ENCODE data around the gene PROS1.

Gene PROS1

DNA sequence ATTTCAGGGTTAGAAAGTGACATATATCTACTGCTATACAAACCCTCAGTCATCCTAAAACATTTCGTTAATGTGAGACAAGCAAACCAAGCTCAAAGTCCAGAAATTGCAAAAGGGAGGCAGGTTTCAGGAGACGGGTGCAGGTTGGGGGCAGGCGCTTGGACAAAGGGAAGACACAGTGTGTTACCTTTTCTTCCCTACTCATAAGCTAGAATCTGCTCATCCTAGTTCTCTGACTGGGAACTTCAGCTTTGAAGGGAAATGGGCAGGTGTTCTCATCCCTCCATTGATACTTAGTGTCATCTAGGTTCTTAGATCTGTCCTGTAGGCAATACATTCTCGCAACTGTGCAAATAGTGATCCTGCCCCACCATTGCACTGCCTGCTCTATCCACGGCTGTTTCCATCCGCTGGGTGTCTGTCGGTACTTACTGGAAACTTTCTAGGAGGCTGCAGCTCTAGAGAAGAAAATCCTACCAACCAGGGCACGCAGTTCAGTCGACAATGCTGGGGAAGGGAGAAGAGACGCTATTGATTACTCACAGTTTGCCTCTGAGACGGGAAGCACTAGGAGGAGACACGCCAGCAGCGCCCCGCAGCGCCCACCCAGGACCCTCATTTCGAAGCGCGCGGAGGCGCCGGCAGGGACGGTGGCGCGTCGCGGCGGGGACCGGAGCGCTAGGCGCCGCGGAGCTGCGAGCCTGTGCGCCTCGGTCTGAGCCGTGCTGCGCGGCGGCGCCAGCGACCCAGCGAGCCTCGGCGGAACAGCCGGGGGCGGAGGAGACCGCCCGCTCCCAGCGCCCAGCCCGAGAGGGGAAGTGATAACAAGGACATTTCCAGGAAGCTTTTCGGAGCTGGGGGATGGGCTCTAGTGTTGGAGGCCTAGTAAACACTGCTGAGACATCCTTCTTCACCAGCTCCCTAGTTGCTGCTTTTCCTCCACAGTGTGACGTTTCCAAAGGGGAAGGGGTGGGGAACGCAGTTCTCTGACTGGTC is at the start of gene PROS1:
Gene PROS1 (minus strand): TSS at position 766 of the 996 bp plus-strand sequence. CDS start 147 bp downstream, at position 619.
- DNase-seq: peak; percentile 55 to 61

DNA sequence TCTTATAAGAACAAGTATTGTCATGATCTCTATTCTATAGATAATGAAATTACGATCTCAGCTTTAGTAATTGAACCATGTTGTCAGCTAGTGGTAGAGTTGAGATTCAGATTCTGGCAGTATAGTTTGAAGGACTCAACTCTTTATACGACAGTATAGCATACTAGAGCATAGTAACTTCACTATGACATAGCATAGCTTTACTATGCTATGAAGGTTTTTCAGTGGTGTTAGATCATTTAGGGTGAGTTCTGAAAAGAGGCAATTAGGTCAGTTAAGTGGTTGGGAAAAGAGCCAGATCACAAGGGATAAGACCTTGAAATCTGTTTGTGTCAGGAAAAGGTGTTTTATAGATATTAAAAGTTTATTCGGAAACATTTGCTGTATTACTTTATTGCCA is 46.6 kb upstream of the PROS1 start:
- no peak for DNase-seq

DNA sequence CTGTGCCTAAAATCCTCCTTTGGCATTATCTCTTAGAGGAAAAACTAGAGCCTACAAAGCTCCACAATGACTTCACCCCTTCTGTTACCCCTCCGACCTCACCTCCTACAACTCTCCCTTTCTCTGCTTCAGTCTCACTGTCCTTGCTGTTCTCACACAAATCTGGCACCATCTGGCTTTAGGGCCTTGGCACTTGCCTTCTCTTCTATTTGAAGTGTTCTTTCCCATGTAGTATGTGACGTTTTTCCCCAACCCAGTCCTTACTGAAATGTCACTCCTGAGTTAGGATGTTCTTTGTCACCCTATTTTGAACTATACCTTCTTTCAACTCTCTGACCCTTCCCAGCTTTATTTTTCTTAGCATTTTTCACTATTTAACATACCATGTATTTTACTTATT is 46.0 kb upstream of the PROS1 start:
- no peak for DNase-seq

DNA sequence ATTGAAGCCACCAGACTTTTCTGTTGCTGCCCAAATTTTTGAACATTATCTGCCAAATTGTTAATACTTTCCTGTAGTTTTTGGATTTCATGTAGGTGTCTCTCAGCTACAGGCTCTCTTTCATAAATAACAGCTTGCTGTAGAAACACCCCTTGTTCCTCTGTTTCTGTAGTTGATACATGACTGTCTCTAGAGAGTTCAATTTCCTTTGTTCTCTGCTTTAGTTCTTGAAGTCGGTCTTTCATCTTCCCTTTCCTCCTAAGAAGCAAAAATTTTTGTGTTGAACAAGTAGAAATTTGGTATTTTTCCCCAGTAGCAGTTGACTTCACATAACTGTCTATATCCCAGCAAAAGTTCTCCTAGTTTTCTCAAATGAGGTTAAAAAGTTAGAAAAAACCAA is 41.3 kb upstream of the PROS1 start:
- no peak for DNase-seq

DNA sequence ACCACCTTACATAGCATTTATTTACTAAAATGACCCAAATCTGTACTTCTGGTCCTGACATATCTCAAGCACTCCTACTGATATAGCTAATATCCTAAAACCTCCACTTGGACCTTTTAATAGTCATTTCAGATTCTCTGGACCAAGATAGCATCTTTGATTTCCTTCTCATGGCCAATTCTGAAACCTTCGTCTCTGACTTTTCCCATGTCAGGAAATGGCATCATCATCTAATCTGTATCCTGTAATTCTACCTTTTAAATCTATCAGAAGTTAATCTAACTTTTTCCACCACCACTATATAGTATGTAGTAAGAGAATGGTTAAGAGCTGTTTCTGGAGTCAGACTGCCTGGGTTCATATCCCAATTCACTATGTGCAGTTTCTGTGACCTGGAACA is 38.5 kb upstream of the PROS1 start:
- no peak for DNase-seq

DNA sequence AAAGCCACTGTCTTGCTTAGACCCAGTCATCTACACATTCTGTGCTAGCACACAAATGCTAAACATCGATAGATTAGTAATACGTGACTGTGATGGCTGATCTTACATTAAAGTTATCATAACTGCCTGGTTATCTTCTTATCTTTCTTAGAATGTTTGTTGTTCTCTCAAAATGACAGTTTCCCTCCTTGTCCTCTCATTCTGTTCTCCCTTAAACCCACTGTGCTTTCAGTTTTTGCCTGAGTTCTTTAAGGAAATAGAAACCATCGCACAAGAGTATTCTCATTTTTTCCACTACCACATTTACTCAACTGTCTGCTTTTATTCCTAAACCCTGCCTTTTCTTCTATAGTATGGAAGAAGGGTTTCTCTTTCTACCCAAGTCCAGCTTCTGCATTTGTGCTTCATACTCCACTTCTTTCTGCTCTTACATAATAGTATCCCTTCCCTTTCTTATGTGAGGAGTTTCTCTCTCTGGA is 37.6 kb upstream of the PROS1 start:
- DNase-seq: no peak

DNA sequence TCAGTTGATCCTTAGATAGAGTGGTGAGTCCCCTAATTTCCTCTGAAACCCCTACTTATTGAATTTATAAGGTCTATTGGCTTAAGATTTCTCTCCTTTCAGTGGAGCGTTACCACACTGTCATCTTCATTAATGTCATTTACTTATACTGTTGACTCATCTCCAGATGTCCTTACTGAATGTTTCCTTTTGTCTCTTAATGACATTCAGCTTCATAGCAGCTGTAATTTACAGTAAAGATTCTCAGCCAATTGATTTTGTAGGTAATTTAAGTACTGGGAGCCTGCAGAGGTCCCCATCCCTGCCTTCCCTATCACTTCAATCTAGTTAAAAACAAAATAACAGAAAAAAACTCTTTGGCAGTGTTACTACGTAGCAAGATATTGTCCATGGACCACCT is 35.9 kb upstream of the PROS1 start:
- DNase-seq: peak; percentile 54 to 66

DNA sequence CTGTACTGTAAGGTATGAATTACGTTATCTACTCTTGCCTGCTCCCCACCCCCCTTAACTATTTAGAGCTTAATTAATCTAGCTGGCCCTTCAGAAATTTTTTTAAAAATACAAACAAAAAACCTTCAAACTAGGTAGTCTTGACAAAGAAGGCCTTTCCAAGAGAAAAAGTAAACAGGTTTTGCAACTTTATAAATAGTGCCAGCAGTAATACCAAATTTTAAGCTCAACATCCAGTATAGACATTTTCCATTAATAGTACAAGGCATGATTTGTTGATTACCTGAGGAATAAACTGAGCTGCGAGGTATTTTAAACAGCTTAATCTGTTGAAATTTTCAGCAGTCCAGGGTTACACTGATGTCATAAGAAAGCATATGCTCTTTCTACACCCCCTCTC is 34.6 kb upstream of the PROS1 start:
- DNase-seq: no peak

DNA sequence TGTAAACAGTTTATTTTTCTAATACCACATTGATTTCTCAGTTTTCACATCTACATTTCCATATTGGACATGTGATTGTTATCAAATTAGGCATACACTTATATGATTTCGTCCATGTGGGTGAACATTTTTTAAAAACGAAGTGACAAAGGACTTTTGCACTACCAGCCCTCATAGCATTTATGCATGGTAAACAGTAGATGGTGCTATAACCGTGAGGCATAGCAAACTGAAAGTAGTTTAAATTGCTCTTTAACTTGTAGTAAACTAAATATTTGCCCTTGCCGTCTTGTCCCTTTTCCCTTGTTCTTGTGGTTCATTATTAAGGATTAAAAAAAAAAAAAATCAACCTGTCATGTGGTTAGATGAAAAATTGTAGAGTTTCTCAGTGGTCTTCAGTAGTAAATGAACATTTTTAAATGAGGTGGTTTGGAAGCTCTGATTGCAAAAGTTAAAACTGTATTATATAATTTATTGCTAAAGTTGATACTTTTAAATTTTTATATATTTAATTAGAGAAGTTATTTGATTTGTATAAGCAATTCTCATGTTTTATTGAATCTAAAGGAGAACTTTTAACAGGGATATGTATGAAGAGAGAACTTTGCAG is 30.7 kb upstream of the PROS1 start:
- peak in 1 of 2 experiments; percentile 14 for DNase-seq

DNA sequence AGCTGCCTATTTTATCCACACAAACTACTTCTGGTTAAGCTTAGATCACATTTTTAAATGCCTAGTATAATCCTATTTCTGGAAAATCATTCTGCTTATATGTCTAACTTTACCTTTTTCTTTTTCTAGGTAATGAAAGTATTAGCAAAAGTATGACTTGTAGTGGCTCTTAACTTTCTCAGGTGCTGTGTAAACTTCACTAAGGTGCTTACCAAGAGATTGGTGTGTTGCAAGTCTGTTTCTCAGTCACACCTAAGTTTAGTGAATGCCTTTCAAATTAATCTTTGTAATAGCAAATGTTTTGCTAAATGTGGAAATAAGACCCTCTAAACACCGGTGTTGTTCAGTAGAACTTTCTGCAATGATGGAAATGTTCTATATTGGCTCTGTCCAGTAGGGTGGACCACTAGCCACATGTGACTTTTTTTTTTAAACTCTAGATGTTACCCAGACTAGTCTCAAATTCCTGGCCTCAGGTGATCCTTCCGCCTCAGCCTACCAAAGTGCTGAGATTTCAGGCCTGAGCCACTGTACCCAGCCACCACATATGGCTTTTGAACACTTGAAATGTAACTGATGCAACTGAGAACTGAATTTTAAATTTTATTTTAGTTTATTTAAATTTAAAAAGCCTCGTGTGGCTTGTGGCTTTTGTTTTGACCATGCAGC is 28.3 kb upstream of the PROS1 start:
- no peak for DNase-seq

DNA sequence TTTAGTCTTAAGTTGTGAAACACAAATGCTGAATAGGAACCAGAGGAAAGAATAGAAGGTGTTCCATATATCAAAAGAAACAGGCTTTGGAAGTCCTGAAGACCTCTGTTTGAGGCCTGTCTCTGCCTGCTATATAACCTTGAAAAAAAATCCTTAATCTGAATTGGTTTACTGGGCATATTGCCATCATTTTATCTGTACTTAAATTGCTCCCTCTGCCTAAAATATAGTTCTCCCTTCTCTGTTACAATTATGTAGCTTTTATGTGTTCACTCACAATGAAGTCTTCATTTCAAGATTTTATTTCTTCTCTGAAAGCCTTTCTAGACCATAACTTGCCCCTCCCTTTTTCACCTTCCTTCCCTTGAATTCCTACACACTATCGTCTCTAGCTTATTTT is 27.5 kb upstream of the PROS1 start:
- no peak for DNase-seq

DNA sequence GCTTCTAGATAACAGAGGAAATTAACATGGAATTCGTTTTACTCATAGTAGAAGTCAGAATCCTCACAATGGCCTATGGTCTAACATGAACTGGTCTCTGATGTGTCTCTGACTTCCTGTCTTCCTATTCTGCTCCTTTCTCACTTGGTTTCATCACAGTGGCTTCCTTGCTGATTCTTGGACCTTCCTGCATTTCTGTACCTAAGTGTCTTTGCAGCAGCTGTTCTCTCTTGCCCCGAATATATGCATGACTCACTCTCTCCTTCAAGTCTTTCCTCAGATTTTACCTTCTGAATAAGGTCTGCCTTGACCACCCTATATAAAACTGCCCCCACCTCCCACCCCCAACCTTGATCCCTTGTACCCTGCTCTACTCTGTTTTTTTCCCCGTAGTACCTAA is 20.4 kb upstream of the PROS1 start:
- no peak for DNase-seq

DNA sequence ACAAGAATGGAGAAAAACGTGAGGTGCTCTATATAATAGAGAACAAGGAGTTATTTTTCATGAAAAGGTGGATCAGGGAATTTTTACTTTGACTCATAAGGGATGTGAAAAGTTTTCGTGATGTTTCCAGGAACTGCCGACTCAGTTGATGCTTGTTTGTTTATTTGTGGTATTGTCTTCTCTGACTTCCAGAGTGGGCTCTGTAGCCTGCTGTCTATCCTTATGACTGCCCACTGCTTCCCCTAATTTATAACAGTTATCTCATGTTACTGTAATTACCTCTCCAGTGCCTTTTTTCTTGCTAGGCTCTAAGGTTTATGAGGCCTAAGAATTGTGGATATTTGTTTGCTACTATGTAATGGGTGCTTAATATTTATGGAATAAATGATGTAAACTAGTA is 18.5 kb upstream of the PROS1 start:
- DNase-seq: no peak

DNA sequence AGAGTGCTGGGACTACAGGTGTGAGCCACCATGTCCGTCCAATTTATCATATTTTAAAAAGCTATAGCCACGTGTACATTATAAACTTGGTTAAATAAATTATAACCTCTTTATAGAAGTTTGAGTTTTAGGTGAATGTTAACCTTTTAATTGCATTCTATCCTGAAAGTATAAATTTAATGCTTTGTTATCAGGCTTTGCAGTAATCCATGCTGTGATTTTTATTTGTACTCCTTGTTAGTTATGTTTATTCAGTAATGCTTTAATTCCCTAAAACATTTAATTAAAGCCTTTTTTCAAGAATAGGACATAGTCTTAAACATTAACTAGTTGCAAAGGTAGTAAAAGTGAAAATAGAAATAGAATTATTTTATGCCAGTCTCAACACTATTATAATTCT is 17.9 kb upstream of the PROS1 start:
- DNase-seq: no peak

DNA sequence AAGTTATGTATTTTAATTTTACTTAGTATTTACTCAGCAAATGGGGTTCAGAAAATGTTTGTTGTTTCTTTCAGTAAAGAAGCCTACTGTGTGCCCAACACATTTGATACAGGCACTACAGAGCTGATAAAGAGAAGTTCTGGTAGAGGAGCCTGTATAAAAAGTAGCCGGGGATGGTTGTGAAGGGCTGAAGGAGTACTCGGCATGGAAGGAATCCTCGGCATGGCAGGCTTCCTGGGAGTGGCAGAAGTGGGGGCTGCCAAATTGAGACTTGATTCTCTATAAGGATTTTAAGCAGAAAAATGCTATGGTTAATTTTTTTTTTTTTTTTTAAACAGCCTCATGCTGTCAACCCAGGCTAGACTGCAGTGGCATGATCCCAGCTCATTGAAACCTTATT is 15.5 kb upstream of the PROS1 start:
- no peak for DNase-seq

DNA sequence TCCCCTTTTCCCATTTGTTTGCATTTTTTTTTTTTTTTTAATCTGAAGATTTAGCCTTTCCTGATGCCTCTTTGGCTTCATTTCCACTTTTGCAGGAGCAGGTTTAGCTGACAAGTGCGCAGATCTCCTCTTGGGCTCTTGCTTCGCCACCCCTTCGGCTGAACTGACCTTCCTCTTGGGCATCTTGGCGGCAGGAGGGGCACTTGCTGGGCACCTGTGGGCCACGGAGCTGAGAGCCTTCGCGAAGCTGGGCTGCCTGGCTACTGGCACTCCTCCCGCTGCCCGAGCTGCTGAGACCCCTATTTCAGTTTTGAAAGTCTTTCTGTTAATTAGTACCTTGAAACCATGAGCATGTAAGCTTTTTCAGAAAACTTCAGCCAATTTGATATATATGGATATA is 15.1 kb upstream of the PROS1 start:
- no peak for DNase-seq

DNA sequence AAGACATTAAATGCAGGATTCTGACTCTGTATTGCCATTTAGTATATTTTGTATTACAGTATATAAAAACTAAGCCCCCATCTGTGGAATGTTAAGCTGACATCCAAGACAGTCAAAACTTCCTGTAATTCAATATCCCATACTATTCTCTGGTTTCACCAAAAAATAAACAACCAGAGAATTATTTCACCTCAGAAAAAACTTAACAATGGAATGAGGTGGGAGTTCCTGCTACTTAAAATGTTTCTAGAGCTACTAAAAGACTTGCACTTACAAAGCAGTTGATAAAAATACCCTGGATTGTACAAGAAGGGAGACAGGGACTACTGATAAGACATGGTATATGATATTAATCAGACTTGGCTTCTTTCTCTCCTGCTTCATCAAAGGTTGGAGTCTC is 14.6 kb upstream of the PROS1 start:
- no peak for DNase-seq

DNA sequence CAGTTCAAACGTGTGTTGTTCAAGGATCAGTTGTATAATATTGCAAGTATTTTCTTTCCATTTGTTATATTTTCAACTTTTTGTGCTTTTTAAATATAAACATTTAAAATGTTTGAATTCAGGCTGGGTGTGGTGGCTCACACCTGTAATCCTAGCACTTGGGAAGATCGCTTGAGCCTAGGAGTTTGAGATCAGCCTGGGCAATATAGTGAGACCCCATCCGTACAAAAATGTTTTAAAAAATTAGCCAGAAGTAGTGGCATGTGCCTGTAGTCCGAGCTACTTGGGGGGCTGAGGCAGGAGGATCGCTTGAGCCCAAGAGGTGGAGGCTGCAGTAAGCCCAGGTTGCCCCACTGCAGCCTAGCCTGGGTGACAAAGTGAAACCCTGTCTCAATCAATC is 10.9 kb upstream of the PROS1 start:
- DNase-seq: no peak

DNA sequence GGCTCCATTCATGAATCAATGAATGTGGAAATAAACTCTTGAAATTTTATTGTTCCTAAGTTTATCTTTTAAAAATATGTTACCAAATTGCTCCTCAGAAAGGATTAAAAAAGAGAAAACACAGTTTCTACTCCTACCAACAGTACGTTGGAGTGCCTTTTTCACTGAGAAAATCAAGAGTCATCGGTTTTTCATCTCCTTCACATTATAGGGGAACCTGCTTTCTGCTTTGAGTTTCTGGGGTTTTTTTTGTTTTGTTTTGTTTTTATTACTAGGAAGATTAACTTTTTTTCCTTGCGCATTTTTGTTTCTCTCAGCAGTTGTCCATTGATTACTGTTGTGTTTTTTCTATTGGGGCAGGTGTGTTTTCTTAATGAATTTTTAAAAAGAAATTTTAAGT is 9.7 kb upstream of the PROS1 start:
- DNase-seq: no peak

DNA sequence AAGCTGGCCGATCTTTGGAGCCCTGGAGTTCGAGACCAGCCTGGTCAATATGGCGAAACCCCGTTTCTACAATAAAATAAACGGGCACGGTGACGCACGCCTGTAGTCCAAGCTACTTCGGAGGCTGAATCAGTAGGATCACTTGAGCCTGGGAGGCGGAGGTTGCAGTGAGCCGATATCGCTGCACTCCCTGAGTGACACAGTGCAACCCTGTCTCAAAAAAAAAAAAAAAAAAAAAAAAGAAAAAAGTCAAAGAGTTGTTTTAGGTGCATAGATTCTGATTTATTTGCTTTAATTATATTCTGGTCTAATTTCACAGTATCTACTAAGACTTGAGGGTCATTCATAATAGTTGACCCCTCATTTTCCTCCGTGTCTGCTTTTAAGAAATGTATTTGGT is 8.0 kb upstream of the PROS1 start:
- no peak for DNase-seq

DNA sequence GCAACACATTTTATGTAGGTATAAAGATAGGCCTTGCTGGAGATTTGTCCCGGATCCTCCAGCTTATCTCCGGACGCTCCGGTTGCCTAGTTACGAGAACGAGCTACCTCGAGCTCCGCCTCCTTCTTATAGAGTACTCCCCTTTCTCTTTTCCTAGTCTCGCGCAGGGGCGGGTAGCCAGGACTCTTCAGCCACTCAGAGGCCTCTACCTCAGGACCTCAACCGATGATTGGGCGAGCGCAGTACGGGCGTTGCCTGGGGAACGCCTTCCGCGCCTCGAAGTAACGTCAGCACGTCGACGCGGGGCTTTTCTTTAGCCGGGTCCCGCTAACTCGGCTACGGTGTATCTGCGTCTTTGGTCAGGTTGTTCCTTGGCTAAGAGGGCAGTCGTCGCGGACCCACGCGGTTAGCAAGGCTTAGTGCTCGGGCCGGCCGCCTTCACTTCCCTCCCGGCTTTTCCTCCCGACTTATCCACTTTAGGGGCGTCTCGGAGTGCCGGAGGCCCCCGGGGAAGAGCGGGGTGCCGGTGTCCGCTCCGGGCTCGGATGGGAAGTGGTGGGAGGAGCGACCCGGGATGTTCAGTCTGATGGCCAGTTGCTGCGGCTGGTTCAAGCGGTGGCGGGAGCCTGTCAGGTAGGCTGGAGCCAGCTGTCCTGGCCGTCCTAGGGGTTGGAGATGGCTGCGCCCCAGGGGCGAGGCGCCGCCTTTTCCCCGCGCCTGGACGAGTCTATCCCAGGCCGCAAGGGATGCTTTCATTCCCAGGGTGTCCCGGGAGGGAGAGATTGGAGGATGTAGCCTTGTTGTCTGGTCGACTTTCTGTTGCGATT is 6.4 kb upstream of the PROS1 start, which contains the start of gene ARL13B:
Gene ARL13B (plus strand): TSS at position 306 of the 827 bp plus-strand sequence. CDS start 269 bp downstream, at position 575.
- peak; percentile 98 to 99 for DNase-seq

DNA sequence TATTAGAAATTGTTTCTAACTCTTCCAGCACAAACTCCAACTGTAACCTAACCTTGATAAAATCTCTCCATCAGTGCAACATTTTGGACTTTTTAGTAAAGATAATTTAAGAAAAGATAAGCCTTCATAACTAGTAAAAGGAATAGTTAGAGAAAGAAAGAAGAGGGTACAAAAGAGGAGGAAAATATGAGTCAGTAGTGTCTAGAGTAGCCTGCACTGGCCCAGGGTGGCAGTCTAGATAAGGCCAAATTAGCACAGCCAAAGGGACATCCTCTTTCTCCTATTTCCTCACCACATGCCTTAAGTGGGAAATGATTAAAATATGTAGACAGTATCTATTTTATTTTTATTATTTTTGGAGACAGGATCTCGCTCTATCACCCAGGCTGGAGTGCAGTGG is 3.7 kb downstream of the PROS1 start:
- DNase-seq: no peak

DNA sequence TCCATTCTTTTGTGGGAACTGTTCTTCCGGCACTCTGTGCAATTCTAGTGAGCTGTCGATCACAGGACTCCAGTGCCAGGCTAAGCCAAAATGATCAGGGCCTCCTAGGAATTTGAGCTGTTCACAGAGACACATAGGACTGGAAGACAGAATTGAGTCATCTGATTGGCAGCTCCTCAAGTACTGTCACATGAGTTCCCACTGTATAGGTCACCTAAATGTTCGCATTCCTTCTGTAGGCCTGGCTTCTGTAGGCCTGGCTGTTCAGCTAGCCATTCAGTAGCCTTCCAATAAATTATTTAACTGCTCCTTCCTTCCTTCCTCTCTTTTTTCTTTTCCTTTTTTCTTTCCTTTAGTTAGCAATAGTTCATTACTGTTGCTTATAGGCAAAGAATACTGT is 4.3 kb downstream of the PROS1 start:
- DNase-seq: no peak

All from NCI-H1930 (cell line).